Measurements from ENCODE around the gene B3GALT6. TPM values are rescaled to one million over a fixed set of nuclear protein-coding genes. Genes with fewer than 3 reads are reported as not detected.

B3GALT6 gene
- polyA plus RNA-seq, 3 donors = 1.9 to 8.8 (median 7.2) TPM

DNA sequence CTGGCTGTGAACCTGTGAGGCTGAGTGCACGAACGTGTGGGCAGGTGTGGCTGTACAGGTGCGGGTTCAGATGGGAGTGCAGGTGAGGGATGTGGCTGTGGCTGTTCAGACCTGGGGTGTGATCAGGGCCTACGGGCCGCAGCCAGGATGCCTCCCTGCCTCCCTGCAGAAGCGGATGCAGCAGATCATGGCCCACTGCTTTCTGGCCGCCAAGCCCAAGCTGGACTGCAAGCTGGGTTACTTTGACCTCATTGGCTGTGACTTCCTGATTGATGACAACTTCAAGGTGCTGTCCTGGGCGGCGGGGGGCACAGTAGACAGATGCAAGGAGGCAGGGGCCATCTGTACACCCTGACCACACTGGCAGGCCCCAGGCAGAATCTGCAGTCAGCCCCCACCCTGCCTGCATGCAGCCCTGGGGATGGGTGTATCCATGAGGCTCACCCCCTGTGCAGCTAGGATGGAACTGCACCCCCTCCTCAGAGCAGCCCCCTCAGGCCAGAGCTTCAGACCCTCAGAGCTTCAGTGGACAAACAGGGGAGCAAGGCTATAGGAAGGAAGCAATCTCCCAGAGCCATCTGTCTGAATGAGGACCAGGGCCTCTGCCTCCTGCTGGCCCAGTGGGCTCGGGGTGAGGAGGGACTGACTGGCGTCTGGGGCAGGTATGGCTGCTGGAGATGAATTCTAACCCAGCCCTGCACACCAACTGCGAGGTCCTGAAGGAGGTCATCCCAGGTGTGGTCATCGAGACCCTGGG, 35.4 kb upstream of the B3GALT6 start:
- H3K4me3 ChIP-seq (replicated peaks in 1 of 3; ENCODE audit: low read depth in 2 of 3, low read length in 3 of 3) = no peak overlapping the region

DNA sequence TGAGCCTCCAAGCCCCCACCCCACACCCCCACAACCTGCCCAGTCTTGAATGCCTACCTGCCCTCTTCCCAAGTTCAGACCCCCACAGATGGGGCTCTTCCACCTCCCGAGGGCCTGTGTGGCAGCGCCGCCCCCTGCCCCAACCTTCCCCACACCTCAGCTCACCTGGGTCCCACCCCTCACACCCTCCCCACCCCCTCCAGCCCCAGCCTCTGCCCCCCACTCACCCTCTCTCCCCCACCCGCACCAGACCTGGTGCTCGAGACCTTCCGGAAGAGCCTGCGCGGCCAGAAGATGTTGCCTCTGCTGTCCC, 34.9 kb upstream of the B3GALT6 start:
- H3K9me3 ChIP-seq (replicated peaks in 1 of 2; ENCODE audit: control insufficient read depth in 1 of 2, insufficient read depth in 1 of 2, low read length in 2 of 2) = peaks cover 0 to 10% of the 10 kb centered on the region in 2 donors
- TF ChIP-seq, protein P1, sequence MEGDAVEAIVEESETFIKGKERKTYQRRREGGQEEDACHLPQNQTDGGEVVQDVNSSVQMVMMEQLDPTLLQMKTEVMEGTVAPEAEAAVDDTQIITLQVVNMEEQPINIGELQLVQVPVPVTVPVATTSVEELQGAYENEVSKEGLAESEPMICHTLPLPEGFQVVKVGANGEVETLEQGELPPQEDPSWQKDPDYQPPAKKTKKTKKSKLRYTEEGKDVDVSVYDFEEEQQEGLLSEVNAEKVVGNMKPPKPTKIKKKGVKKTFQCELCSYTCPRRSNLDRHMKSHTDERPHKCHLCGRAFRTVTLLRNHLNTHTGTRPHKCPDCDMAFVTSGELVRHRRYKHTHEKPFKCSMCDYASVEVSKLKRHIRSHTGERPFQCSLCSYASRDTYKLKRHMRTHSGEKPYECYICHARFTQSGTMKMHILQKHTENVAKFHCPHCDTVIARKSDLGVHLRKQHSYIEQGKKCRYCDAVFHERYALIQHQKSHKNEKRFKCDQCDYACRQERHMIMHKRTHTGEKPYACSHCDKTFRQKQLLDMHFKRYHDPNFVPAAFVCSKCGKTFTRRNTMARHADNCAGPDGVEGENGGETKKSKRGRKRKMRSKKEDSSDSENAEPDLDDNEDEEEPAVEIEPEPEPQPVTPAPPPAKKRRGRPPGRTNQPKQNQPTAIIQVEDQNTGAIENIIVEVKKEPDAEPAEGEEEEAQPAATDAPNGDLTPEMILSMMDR (IDR thresholded peaks at IDR 0.05) = no peak
- no peak overlapping the region for H3K9ac ChIP-seq (ENCODE audit: insufficient read depth, low read length, poor library complexity, severe bottlenecking)
- H3K79me2 ChIP-seq (ENCODE audit: insufficient read depth, low read length) = no peaks in the 10 kb centered on the region
- peaks cover 14 to 32% (median 20%) of the 10 kb centered on the region in 3 donors for H3K27me3 Mint-ChIP-seq (ENCODE audit: low read depth in 3 of 3)
- H3K4me2 ChIP-seq (replicated peaks; ENCODE audit: extremely low read depth, low read length, poor library complexity, severe bottlenecking) = no peak overlapping the region
- 100% methylated on average over 3 of the region's 8 CpGs for WGBS (ENCODE audit: insufficient coverage)
- H4K20me1 ChIP-seq (ENCODE audit: insufficient read depth, low read length) = no peaks in the 10 kb centered on the region
- peaks cover 12 to 26% (median 22%) of the 10 kb centered on the region in 7 donors for H3K9me3 Mint-ChIP-seq
- no peak for DNase-seq
- H3K4me3 Mint-ChIP-seq = no peak overlapping the region
- no peaks in the 10 kb centered on the region for H3K36me3 ChIP-seq (replicated peaks in 1 of 2; ENCODE audit: control insufficient read depth in 1 of 2, insufficient read depth in 2 of 2, low read length in 2 of 2)
- intact Hi-C loops (cut with micrococcal nuclease) = no loop called here
- H3K36me3 Mint-ChIP-seq = no peaks in the 10 kb centered on the region
- no peak overlapping the region for H3K27ac Mint-ChIP-seq
- H2AFZ ChIP-seq (ENCODE audit: insufficient read depth, low read depth, low read length, poor library complexity, severe bottlenecking) = no peak overlapping the region
- H3K4me1 ChIP-seq (ENCODE audit: control insufficient read depth in 1 of 2, insufficient read depth in 2 of 2, low read length in 2 of 2) = no peaks in the 10 kb centered on the region
- H3K27me3 ChIP-seq (ENCODE audit: control insufficient read depth in 2 of 2, insufficient read depth in 2 of 2, low read length in 2 of 2) = peaks cover 0 to 9% of the 10 kb centered on the region in 2 donors
- no peak overlapping the region for H3K4me3 ChIP-seq (replicated peaks in 1 of 3; ENCODE audit: low read depth in 2 of 3, low read length in 3 of 3)
- no peaks in the 10 kb centered on the region for H3K4me1 Mint-ChIP-seq
- H3K27ac ChIP-seq (ENCODE audit: low read depth in 1 of 2, low read length in 2 of 2) = no peak overlapping the region

More for the DNA sequence above, 35.4 kb upstream of the B3GALT6 start:
- H3K27me3 ChIP-seq (ENCODE audit: control insufficient read depth in 2 of 2, insufficient read depth in 2 of 2, low read length in 2 of 2) = peaks cover 0 to 9% of the 10 kb centered on the region in 2 donors
- H3K27ac ChIP-seq (ENCODE audit: low read depth in 1 of 2, low read length in 2 of 2) = no peak overlapping the region
- H3K36me3 Mint-ChIP-seq = no peaks in the 10 kb centered on the region
- H3K4me2 ChIP-seq (replicated peaks; ENCODE audit: extremely low read depth, low read length, poor library complexity, severe bottlenecking) = no peak overlapping the region
- DNase-seq = no peak
- no peaks in the 10 kb centered on the region for H3K36me3 ChIP-seq (replicated peaks in 1 of 2; ENCODE audit: control insufficient read depth in 1 of 2, insufficient read depth in 2 of 2, low read length in 2 of 2)
- no peaks in the 10 kb centered on the region for H4K20me1 ChIP-seq (ENCODE audit: insufficient read depth, low read length)
- no peak overlapping the region for H3K27ac Mint-ChIP-seq
- H3K9ac ChIP-seq (ENCODE audit: insufficient read depth, low read length, poor library complexity, severe bottlenecking) = no peak overlapping the region
- H3K4me1 ChIP-seq (ENCODE audit: control insufficient read depth in 1 of 2, insufficient read depth in 2 of 2, low read length in 2 of 2) = no peaks in the 10 kb centered on the region
- H2AFZ ChIP-seq (ENCODE audit: insufficient read depth, low read depth, low read length, poor library complexity, severe bottlenecking) = no peak overlapping the region
- H3K9me3 ChIP-seq (replicated peaks in 1 of 2; ENCODE audit: control insufficient read depth in 1 of 2, insufficient read depth in 1 of 2, low read length in 2 of 2) = peaks cover 0 to 14% of the 10 kb centered on the region in 2 donors
- TF ChIP-seq, protein P1 (IDR thresholded peaks at IDR 0.05) = no peak
- peaks cover 14 to 32% (median 20%) of the 10 kb centered on the region in 3 donors for H3K27me3 Mint-ChIP-seq (ENCODE audit: low read depth in 3 of 3)
- intact Hi-C loops (cut with micrococcal nuclease) = no loop called here
- no peaks in the 10 kb centered on the region for H3K79me2 ChIP-seq (ENCODE audit: insufficient read depth, low read length)
- H3K4me1 Mint-ChIP-seq = no peaks in the 10 kb centered on the region
- 93% methylated on average over 11 of the region's 13 CpGs for WGBS (ENCODE audit: insufficient coverage)
- H3K4me3 Mint-ChIP-seq = no peak overlapping the region
- H3K9me3 Mint-ChIP-seq = peaks cover 16 to 30% (median 27%) of the 10 kb centered on the region in 7 donors

Data from CD14-positive monocyte (primary cell).